IPS-15b (cell line): ENCODE results near the gene PSMC3.

ENCODE experiments used
- H3K27me3 ChIP-seq: one replicate; pipeline ENCODE4 v1.6.1; 2013; ENCODE audit warnings: low read length; ENCODE audit not compliant: control insufficient read depth, insufficient read depth
- H3K36me3 ChIP-seq: one replicate; pipeline ENCODE4 v1.6.1; 2013; ENCODE audit warnings: low read length; ENCODE audit not compliant: control insufficient read depth, insufficient read depth
- H3K4me1 ChIP-seq: one replicate; pipeline ENCODE4 v1.6.1; 2013; ENCODE audit warnings: mild to moderate bottlenecking, low read length; ENCODE audit not compliant: control insufficient read depth, insufficient read depth
- H3K4me3 ChIP-seq: one replicate; pipeline ENCODE4 v1.5.1; 2013; ENCODE audit warnings: low read depth, low read length
- H3K9ac ChIP-seq: one replicate; pipeline ENCODE4 v1.6.1; 2013; ENCODE audit warnings: low read depth, mild to moderate bottlenecking, low read length
- H3K9me3 ChIP-seq: one replicate; pipeline ENCODE4 v1.6.1; 2013; ENCODE audit warnings: mild to moderate bottlenecking, low read length; ENCODE audit not compliant: control insufficient read depth, insufficient read depth

Gene PSMC3

DNA sequence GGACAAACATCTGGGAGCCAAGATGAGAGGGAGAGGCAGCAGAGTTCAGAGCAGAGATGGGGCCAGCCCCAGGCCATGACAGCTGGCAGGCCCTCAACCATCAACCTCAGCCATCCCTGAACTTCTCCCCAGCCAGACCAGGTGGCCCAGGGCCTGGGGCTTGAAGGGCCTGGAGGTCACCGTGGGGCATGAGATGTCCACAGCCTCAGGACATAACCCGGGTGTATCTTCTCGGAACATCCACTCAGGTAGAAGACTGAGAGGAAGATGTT lies 30.3 kb downstream of the PSMC3 start:
- Histone ChIP-seq H3K36me3 (no peaks in the 10 kb centered on the region), H3K9me3 (no peaks in the 10 kb centered on the region), H3K4me1 (peaks cover 12% of the 10 kb centered on the region), H3K9ac (no peak overlapping the region), H3K4me3 (no peak overlapping the region), H3K27me3 (no peaks in the 10 kb centered on the region)

DNA sequence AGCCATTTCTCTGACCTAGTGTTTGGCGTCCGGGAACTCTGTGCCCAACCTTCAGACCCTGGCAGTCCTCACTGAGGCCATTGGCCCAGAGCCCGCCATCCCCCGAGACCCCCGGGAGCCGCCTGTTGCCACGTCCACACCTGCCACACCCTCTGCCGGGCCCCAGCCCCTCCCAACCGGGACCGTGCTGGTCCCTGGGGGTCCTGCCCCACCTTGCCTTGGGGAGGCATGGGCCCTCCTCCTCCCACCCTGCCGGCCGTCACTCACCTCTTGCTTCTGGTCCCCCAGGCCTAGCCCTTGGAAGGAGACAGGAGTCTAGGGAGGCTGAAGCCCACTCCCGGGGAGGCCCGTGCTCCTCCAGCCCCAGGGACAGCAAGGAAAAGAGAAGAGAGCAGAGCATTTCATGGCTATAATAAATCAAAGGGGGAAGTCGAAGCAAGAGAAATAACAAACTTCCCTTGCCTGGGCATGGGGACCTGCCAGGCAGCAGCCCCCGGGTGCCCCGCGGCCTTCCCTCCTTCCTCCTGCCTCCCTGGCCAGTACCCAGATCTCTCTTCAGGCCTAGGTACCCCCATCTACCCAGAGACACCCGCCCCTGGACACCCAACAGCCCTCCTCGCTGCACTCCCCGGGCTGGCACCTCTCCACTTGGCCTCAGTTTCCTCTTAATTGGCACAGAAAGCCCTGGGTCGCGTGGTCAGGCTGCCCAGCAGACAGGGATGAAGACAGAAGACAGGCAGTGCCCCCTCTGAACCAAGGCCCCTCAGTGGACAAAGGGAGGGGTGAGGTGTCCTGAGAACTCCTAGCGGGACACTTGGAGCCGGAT lies 30.8 kb downstream of the PSMC3 start:
- Histone ChIP-seq H3K36me3 (no peaks in the 10 kb centered on the region), H3K4me3 (no peak overlapping the region), H3K9me3 (no peaks in the 10 kb centered on the region), H3K4me1 (peaks cover 8% of the 10 kb centered on the region), H3K9ac (no peak overlapping the region), H3K27me3 (no peaks in the 10 kb centered on the region)

DNA sequence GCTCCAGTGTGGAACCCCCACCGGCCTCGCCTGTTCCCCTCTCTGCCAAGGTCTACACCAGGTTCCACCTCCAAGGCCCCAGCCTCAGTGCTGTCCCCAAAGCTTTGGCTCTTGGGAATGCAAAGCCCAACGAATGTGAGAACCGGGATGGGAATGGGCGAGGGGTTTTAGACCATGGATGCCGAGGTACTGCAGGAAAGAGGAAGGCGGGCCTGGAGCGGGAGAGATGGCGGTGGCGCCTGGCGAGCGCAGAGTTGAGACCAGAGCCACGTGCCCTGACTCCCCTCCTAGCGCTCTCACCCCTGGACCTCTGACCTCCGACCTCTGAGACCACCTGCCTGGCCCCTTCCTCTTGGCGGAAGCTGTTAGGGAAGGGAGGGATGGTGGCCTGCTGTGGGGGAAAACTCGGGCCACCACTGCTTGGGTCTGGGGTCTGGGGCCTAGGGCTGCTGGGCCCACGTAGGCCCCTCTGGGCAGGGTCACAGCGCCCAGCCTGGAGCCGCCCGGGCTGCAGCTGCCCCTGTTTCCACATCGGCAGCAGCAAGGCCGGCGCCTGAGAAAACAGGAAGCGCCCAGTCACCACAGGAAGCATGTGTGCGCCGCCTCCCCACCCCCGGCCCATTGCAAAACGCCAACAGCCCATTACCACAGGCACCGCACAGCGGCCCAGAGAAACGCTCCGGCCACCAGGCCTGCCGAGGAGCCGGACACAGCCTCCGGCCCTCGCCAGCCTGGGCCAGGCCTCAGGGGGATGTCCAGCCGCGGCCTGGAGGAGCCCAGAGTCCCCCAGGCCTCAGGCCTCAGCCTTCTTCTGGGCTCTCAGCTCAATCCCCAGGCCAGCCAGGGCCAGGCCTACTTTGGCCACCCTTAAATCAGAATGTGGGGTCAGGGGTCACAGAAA lies 31.7 kb downstream of the PSMC3 start:
- Histone ChIP-seq H3K9me3 (no peaks in the 10 kb centered on the region), H3K4me1 (peaks cover 8% of the 10 kb centered on the region), H3K27me3 (no peaks in the 10 kb centered on the region), H3K36me3 (no peaks in the 10 kb centered on the region), H3K9ac (no peak overlapping the region), H3K4me3 (no peak overlapping the region)

DNA sequence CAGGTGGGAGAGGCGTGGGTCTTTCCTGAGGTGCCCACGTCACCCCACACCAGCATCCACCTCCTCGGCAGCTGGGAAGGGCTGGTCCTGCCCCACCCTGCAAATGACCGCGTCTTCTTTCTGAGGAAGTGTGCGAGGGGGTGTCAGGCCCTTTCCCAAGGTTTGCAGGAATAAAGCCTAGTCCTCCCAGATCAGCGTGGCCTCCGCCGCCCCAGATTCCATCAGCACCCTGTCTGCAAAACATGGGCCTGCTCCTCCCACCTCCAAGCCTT lies 32.3 kb downstream of the PSMC3 start:
- H3K9me3 ChIP-seq = no peaks in the 10 kb centered on the region
- H3K9ac ChIP-seq = no peak overlapping the region
- no peak overlapping the region for H3K4me3 ChIP-seq
- H3K4me1 ChIP-seq = peaks cover 8% of the 10 kb centered on the region
- H3K36me3 ChIP-seq = no peaks in the 10 kb centered on the region
- no peaks in the 10 kb centered on the region for H3K27me3 ChIP-seq

- Histone ChIP-seq H3K9ac (no peak overlapping the region), H3K4me1 (peaks cover 7% of the 10 kb centered on the region), H3K4me3 (no peak overlapping the region), H3K27me3 (no peaks in the 10 kb centered on the region), H3K36me3 (no peaks in the 10 kb centered on the region), H3K9me3 (no peaks in the 10 kb centered on the region)
Observed at GRCh38 chr11:47393163-47394049, 32.8 kb downstream of the PSMC3 start.

DNA sequence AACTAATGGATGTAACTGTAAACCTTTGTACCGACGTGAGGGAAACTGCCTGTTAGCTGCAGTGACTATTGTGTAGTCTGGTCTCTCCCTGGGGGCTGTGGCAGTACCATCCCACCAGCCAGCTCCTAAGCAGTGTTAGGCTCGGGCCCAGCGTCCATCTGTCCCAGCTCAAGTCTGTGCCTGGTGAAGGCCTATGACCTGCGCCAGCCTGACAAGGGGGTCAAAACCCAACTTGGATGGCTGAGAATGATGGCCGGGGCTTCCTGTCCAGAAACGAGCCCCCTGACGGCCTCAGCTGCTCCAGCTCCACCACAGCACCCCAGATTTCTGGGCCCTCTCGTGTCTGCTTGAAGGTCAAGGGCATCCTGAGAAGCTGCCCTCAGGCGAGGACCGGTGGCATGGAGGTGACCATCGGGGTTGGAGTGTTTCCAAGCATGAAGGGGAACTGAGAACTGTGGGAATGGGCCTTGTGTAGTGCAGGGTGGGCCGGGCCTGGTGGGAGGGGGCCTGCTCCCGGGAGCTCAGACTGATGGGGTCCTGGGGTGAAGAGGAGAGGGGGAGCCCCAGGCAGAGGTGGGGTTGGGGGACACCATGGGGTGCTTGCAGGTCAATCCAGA lies 33.6 kb downstream of the PSMC3 start:
- Histone ChIP-seq H3K36me3 (no peaks in the 10 kb centered on the region), H3K4me3 (no peak overlapping the region), H3K4me1 (no peaks in the 10 kb centered on the region), H3K27me3 (no peaks in the 10 kb centered on the region), H3K9ac (no peak overlapping the region), H3K9me3 (no peaks in the 10 kb centered on the region)

GRCh38 chr11:47391711-47392432 lies 34.4 kb downstream of the PSMC3 start:
- no peak overlapping the region for H3K9ac ChIP-seq
- H3K4me1 ChIP-seq = no peaks in the 10 kb centered on the region
- H3K9me3 ChIP-seq = no peaks in the 10 kb centered on the region
- H3K27me3 ChIP-seq = no peaks in the 10 kb centered on the region
- H3K36me3 ChIP-seq = no peaks in the 10 kb centered on the region
- no peak overlapping the region for H3K4me3 ChIP-seq

- no peaks in the 10 kb centered on the region for H3K9me3 ChIP-seq
- H3K36me3 ChIP-seq = no peaks in the 10 kb centered on the region
- H3K27me3 ChIP-seq = no peaks in the 10 kb centered on the region
- no peak overlapping the region for H3K9ac ChIP-seq
- no peak overlapping the region for H3K4me3 ChIP-seq
- no peaks in the 10 kb centered on the region for H3K4me1 ChIP-seq
Observed at GRCh38 chr11:47391077-47391583, 35.1 kb downstream of the PSMC3 start.

GRCh38 chr11:47390422-47390760 lies 35.8 kb downstream of the PSMC3 start:
- no peak overlapping the region for H3K9ac ChIP-seq
- no peaks in the 10 kb centered on the region for H3K9me3 ChIP-seq
- no peak overlapping the region for H3K4me3 ChIP-seq
- no peaks in the 10 kb centered on the region for H3K4me1 ChIP-seq
- H3K27me3 ChIP-seq = no peaks in the 10 kb centered on the region
- no peaks in the 10 kb centered on the region for H3K36me3 ChIP-seq

DNA sequence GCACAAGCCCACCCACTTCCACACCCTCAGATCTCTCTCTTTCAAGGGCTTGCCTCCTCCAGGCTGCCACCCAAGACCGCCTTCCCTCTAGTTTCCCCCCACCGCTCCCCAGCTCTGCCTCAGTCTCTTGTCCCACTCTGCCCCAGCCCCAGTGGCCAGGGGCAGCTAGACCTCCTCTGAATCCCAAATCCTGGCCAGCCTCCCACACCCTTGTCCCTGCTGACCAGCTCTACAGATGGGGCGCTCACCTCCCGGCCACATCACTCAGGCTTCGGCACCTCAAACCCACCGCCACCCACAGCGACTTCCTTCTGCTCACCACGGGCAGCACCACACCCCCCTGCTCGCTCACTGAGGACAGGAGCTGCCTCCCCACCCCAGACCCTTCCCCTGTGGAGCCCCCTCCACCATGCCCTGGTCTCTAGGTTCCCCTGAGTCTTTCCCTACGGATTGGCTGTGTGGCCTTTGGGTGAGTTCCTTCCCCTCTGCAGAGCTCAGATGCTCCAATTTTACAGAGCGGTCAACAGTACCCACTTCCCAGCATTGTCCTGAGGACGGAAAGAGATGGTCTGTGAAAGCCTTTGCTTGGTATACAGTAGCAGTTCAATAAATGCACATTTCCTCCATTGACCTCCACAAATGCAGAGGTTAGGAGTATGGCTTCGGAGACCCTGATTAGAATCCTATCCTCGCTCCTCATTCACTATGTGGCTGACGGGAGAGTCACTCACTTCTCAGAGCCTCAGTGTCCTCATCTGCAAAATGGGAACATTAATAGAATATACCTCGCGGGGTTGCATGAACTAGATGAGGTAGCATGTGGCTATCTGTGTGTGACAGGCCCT lies 36.4 kb downstream of the PSMC3 start:
- Histone ChIP-seq H3K9ac (no peak overlapping the region), H3K4me1 (no peaks in the 10 kb centered on the region), H3K27me3 (no peaks in the 10 kb centered on the region), H3K36me3 (no peaks in the 10 kb centered on the region), H3K9me3 (no peaks in the 10 kb centered on the region), H3K4me3 (no peak overlapping the region)
